Muscle of back (tissue), 11 donors: Measurements from ENCODE around the gene SMG6. TPM values are rescaled to one million over a fixed set of nuclear protein-coding genes. Genes with fewer than 3 reads are reported as not detected.
A peak's percentile ranks its signal among the peaks of the same experiment; 100 is the strongest.
"Not testable (repeated sequence)": the region's sequence is repeated elsewhere in the genome, so short reads cannot be mapped to it uniquely, and the experiment has no call there.

Experiments
- DNase-seq, 3 donors: peaks; one replicate each; pipeline versions ENCODE4 v3.0.0 to v3.0.0-alpha.2; 2013
- polyA plus RNA-seq, 10 donors: library from polyadenylated mRNA; unstranded; fragments of 120-200 nt; gene quantifications; one replicate each; pipeline ENCODE4 v1.2.1, GENCODE V29; 2013; ENCODE audit not compliant: insufficient read length in 10 of 10

Gene SMG6
- polyA plus RNA-seq, 10 donors: 12.5 to 20.1 (median 16.8) TPM

- DNase-seq: no peak
Measured at GRCh38 chr17:2207815-2208515, 95.6 kb downstream of the SMG6 start.

DNA sequence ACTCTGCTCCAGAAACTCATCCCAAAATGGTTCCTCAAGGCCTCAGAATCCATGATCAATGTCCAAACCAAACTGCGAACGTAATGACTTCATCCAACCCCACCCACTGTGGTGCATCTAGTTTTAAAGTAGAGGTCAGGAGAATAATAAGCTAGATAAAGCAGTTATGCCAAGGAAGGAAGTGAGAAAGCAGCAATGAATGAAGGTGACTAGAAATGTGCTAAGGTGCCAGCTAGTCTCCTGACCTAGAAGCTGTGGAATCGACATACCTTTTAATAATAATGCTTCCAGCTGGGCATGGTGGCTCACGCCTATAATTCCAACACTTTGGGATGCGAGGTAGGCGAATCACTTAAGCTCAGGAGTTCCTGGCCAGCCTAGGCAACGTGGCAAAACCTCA, 99.2 kb downstream of the SMG6 start:
- no peak for DNase-seq

DNA sequence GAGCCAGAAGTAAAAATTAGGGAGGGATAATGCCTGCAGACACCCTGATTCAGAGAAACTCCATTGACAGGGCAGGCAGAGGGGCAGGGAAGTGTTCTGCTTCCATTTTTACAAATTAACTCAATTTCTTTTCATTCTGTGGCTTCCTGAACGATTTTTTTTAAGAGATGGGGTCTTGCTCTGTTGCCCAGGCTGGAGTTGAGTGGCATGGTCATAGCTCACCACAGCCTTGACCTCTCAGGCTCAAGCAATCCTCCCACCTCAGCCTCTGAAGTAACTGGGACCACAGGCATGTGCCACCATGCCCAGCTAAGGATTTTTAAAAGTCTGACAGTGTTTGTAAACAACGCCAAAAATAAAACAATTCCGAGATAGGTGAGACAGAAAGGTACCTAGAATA, 99.8 kb downstream of the SMG6 start:
- no peak for DNase-seq

DNA sequence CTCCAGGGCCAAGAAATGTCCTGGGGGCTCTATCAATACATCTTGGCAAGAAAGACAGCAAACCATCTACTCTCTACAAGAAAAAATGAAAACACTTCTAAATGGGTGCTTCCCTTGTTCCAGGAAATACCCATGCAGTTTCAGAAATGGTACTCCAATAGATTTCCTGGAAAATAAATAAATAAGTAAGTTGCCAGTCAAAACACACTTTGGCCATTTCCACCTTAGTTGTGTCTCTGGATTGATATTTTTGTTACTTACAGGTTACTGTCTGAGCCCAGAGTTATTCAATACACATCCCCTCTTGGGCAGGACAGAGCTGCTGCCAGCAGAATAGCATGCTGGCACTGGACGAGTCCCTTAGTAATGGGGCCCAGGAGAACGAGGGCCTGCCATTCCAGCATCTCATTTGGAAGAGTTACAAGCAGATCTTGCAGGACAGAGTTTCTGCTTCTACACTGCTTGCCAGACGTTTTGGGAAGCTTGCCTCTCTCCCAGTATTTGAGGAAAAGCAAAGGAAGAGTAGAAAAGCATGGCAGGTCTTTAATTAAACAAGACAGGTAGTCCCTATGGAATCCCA, 100.5 kb downstream of the SMG6 start:
- no peak for DNase-seq

DNA sequence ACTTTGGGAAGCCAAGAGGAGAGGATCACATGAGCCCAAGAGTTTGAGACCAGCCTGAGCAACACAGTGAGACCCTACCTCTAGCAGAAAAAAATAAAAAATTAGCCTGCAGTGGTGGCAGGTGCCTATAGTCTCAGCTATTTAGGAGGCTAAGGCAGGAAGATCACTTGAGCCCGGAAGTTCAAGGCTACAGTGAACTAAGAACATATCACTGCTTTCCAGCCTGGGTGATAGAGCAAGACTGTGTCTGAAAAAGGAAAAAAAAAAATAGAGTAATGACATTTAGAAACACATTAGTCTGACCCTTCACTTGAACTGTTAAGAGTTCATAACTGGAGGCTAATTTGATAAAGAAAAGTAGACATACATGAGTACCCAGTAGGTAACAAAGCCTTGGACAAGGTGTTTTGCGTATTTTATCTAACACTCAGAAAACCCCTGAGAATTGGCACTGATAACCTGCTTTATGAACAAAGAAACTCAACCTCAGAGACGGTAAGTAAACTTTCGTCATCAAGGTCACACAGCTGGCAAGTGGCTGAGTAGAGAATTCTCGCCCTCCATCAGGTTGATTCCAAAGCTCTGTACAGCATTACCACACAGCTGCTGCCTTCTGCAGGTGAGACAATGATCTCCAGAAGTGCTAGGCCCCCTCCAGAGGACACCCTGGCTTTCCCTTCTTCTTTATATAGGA, 101.1 kb downstream of the SMG6 start:
- DNase-seq: no peak

- not testable (repeated sequence) for DNase-seq
Measured at GRCh38 chr17:2199386-2199785, 104.2 kb downstream of the SMG6 start.

DNA sequence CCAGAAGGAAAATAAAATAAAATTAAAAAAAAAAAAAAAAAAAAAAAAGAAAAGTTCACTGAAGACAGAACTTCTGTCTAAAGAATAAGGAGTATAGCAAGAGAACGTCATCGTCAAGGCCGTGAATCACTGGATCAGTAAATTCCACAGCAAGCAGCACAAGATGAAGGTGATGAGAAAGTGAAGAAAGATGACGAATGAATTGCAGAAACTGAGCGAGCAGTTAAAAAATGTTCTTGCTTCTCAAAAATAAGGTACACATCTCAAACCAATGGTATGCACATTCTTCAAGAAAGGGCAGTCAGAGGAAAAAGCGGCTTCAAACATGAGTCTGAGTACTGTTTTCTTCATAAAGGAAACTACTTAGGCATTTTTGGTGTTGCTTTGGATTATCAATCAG, 104.7 kb downstream of the SMG6 start:
- DNase-seq: peak in 1 of 3 donors; percentile 89

- no peak for DNase-seq
Measured at GRCh38 chr17:2197271-2197670, 106.3 kb downstream of the SMG6 start.

DNA sequence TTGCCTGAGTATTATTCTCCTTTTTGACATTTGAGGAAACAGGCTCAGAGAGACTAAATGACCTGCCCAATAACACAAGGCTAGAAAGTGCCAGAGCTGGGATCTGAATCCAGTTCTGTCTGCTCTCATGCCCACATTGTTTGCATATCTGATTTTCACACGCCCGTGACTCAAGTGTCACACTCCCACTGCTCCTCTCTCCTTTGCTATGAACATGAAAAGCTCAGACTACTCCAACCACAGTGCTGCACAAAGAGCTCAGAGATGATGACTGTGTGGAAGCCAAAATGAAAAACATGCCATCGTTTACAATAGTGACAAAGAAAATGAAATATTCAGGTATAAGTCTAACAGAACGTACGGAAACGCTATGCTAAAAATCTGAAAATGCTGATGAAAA, 107.9 kb downstream of the SMG6 start:
- no peak for DNase-seq

- no peak for DNase-seq
Measured at GRCh38 chr17:2194889-2195335, 108.7 kb downstream of the SMG6 start.

DNA sequence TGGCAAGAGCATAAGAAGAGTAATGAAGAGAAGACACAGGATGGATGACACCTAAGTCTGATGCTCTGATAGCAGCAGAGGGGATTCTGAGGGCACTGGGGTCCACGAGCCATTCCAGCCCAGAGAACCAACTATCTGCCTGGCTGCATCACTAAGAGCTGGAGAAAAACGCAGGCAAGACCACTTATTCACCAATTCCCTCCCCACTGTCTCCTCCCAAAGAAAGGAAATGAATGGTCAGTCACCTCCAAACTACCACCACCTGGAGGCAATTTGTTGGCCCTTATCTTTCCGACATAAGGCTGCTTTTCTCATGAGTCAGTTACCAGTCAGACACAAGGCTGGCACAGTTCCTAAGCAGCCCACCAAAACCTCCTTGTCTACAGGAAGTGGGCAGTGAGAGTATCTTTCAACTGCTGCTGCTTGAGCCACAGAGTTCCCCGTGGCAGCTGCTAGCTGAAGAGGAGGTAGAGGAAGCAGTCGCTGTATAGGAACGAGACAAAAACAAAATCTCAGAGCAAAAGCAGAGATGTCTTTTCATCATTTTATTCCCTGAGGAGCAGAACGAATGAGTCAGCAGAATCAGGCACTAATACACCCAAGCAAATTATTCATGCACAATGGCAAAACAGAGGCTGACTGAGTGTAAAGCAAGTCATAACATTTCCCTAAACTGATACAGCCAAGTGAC, 111.1 kb downstream of the SMG6 start:
- peak in 1 of 3 donors; percentile 97 for DNase-seq

DNA sequence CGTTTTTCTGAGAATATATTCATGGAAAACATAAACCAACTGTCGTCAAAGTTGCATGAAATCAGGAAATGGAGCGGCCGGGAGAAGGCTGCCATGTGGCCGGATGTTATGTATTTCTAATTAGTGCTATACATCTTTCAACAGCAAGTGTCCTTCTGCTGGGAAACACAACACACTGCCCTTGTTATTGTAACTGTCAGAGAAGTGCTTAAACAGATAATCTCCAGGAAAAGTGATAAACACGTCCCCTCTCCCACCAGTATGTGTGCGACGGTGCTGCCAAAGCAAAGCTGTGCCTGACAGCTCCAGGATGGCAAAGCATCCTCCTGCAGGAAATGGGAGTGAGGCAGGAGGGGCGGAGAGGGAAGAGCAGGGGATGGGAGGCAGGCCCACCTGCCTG, 111.8 kb downstream of the SMG6 start:
- DNase-seq: no peak

DNA sequence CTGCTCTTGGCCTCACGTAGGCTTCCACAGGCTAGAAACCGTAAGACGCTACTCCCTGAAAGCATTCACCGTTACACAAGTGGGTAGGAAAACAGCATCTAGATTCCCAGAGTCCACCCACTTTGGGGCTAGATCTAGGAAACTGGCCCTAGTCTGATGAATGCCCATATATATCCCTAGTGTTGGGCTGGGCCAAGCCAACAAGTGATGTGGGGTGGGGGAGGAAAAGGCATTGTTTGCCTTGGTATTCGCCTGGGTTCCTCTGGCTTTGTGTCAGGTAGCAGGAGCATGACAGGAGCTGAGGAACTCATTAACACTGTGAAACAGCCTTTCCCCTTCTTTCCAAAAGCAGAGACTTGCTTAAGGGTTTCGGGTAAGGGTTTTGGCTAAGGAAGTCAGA, 112.4 kb downstream of the SMG6 start:
- no peak for DNase-seq

DNA sequence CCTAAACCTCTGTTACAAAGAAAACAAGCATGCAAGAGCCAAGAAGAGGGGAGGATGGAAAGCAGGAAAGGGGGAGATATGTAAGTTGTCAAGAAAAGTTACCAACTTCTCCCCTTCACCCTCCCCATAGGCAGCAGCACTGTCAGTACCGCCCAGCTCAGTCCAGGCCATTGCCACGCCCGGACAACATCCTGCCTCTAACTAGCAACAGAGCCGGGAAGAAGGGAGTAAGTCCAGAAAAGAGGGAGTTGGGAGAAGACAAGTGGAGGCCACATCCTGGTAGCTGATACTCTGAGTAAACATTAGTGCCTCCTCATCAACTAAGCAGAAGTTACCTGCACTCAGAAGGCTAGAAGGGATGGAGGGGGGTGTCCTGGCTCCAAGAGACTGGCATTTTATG, 113.6 kb downstream of the SMG6 start:
- DNase-seq: no peak

GRCh38 chr17:2188971-2189630, 114.5 kb downstream of the SMG6 start:
- DNase-seq: no peak

- DNase-seq: no peak
Measured at GRCh38 chr17:2187758-2188157, 115.8 kb downstream of the SMG6 start.

- no peak for DNase-seq
Measured at GRCh38 chr17:2186937-2187336, 116.6 kb downstream of the SMG6 start.

DNA sequence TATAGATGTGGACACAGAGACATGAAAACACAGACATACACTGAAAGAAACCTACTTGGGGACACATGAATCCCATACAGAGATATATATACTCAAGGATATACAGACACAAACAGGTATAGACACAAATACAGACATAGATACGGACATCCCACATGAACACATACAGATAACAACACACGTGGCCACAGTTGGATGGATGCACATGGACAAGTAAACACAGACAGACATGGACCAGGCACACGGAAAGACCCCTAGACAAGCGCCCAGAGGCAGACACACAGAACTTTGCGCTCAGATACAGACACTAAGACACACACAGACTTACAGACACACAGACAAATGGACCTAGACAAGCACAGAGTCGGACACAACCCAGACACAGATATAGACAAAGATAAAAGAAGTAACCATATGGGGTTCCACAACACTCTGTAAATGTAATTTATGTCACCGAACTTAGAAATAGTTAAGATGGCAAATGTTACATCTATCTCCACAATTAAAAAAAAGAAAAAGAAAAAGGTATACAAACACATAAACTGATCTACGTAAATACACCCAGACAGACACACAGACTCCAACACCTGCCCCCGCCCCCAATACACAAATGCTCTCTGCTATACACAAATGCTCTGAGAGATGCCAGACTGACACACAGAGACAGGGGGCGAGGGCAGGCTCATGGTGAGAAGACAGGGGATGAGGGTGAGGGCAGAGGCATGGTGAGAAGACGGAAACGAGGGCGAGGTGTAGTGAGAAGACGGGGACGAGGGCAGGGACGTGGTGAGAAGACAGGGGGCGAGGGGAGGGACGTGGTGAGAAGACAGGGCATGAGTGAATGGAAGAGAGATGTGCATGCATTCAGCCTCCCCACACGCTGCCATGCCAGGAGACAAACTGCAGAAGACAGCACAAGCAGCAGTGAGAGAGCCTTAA, 118.3 kb downstream of the SMG6 start:
- DNase-seq: no peak

DNA sequence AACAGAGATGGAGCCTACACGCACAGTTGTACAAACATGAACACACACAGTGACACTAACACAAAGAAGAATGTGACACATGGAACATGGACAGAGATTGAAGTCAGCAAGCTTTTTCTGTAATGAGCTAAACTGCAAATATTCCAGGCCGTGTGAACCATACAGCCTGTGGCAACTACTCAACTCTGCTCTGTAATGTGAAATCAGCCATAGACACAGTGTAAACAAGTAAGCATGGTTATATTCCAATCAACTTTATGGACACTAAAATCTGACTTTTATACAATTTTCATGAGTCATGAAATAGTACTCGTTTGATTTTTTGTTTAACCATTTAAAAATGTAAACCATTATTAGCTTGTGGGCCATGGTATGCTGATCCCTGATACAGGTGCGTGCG, 120.2 kb downstream of the SMG6 start:
- no peak for DNase-seq

DNA sequence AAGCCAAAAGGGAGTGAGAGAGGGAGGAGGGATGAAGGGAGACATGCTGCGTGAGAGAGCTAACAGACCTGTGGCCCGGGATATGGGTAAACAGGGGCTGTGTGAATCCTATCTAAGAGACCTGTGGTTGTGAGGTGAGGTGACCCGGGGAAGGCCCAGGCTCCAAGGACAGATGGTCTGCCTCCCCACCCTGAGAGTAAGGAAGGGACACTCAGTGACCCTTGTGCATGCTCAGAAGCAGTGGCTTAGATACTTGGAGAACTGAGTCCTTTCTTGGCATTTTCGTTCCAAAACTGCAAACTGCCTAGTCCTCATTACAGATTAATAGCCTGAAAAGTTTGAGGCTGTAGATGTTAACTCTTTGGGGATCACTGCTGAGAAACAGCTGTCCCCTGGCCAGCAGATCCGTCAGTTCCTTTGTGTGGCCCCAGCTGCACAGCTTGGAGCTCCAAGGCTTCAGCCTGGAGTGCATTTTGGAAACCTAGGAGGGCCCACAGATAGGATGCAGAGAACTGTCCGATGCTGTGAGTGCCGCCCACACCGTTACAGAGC, 121.6 kb downstream of the SMG6 start:
- DNase-seq: peak in 2 of 3 donors; percentile 69 to 92
